Epithelial cell of esophagus (primary cell): ENCODE data around the gene TALDO1.

ENCODE experiments used
- DNase-seq: peaks from one replicate; pipeline ENCODE4 v3.0.0; 2010; ENCODE audit warnings: low read depth
- H3K4me3 ChIP-seq: 2 replicates; pipeline ENCODE4 v1.5.1; 2011; ENCODE audit warnings: mild to moderate bottlenecking, low read length, control low read depth
- TF ChIP-seq, protein P1 (sequence below): IDR thresholded peaks from 2 replicates; pipeline ENCODE4 v1.5.1; 2011; ENCODE audit warnings: low read depth, mild to moderate bottlenecking, low read length, control low read depth, inconsistent platforms; ENCODE audit not compliant: insufficient read depth; ENCODE audit errors: missing control alignments

TALDO1 gene

DNA sequence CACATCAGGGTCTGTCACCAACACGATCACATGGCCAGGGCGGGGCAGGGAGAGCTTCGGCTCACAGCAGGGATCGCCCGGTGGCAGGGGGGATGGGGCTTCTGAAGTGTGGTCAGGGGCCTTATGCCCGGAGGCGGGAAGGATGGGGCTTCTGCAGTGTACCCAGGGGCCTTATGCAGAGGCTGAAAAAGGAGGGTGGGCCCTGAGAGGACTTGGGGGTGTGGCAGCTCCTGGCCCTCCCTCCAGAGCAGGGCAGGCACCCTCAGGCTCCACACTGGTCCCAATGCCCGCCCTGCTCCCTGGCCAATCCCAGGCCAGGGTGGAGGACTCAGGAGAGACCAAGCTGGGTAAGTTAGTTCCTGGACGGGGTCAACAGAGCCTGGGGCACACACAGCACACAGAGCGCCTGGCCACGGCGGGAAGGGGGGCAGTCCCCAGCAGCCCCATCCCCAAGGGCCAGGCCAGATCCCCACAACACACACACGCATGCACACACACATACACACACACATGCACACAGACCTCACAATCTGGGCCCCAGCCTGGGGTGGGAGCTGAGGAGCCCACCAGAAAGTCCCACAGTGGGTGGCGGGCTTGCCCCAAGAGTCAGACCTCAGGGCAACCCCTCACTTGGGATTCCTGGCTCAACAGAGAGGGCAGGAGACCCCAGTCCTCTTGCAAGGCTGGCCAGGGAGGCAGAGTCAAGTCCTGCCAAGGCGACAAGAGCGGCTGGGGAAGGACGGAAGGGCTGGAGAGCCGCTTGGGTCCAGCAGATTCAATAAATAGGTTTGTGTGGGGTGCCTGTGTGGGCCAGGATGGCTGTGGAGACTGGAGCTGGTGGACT is 43.7 kb downstream of the TALDO1 start:
- DNase-seq: no peak
- no peak overlapping the region for H3K4me3 ChIP-seq
- TF ChIP-seq, protein P1, sequence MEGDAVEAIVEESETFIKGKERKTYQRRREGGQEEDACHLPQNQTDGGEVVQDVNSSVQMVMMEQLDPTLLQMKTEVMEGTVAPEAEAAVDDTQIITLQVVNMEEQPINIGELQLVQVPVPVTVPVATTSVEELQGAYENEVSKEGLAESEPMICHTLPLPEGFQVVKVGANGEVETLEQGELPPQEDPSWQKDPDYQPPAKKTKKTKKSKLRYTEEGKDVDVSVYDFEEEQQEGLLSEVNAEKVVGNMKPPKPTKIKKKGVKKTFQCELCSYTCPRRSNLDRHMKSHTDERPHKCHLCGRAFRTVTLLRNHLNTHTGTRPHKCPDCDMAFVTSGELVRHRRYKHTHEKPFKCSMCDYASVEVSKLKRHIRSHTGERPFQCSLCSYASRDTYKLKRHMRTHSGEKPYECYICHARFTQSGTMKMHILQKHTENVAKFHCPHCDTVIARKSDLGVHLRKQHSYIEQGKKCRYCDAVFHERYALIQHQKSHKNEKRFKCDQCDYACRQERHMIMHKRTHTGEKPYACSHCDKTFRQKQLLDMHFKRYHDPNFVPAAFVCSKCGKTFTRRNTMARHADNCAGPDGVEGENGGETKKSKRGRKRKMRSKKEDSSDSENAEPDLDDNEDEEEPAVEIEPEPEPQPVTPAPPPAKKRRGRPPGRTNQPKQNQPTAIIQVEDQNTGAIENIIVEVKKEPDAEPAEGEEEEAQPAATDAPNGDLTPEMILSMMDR: no peak

DNA sequence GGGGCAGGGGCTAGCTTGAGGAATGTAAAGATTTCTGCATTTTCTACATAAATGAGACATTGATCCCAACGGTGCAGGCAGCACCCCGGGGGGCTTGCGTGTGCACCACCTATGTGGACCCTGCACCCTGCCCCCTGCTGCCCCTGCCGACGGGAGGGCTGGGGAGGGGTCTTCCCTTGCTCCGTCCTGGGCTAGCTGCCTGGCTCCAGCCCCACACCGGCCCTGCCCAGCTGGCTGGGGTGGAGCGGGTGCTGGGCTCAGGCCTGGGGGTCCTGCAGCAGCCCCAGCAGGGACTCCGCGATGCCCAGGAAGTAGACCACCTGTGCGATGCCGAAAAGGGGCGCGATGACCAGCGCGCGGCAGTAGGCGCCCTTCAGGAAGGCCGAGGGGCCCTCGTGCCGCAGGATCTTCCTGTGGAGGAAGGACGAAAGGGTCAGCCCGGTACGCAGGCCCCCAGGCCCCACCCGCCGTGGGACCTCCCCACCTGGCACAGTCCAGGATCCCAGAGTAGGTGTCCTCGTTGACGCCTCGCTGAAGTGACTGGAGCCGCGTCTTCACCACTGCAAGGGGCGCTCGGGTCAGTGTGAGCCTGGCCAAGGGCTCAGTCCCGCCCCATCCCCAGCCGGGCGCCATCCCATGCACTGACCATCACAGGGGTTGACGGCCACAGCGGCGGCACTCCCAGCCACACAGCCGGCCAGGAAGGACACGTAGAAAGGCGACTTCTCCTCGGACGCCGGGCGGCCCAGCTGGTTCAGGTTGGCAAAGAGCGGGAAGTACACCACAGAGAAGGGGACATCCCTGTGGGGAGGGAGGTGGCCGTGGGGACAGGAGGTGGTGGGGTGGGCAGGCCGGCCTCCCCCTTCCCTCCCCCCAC is 44.6 kb downstream of the TALDO1 start:
- H3K4me3 ChIP-seq: no peak overlapping the region
- TF ChIP-seq, protein P1: no peak
- DNase-seq: no peak

DNA sequence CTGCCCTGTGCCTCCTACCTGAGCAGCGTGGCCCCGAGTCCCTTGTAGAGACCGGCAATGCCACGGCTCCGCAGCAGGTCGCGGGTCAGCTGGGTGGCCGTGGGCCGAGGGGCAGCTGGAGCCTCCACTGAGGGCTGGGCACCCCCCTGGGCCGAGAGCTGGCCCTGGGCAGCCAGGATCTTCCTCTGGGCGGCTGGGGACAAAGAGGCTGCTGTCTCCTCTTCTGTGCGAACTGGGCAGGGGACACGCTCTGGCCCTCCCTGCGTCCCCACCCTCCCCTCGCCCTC is 45.2 kb downstream of the TALDO1 start:
- no peak for DNase-seq
- H3K4me3 ChIP-seq: no peak overlapping the region
- TF ChIP-seq, protein P1: no peak

DNA sequence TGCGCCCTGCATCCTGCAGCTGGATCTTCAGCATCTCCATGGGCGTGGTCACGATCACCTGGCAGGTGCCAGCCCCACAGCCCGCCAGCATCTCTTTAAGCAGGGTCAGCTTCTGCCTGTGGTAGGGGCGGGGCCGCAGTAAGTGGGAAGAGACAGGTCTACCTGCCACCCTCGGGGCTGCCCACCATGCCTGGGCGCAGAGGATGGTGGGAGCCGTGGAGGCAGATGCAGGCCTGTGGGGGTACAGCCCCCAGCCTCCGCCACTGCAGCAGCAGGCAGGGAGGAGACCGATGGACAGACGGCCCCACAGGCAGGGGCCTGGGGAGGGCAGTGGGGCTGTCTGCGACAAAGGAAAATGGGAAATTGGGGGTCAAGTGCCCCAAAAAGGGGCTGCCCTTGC is 45.6 kb downstream of the TALDO1 start:
- no peak for DNase-seq
- TF ChIP-seq, protein P1: no peak

DNA sequence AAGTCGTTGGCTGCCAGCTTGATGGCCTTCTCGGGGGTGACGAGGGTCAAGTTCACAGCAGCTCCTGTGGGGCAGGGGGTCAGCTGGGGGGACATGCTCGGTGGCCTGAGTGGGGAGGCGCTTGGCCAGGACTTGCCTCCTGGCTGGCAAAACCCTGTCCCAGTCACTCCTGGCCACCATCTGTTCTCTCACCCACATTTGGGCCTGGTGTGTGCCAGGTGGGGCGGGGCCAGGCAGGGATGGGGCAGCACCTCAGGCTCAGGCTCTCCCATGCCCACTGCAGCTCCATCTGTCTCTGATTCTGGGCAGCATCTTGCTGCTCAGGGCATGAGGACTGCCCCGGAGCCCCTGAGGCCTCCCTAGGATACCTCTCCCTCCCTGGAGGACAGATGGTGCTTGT is 46.3 kb downstream of the TALDO1 start:
- no peak for DNase-seq
- no peak overlapping the region for H3K4me3 ChIP-seq
- TF ChIP-seq, protein P1: no peak

More for the DNA sequence above, 45.6 kb downstream of the TALDO1 start:
- no peak overlapping the region for H3K4me3 ChIP-seq

DNA sequence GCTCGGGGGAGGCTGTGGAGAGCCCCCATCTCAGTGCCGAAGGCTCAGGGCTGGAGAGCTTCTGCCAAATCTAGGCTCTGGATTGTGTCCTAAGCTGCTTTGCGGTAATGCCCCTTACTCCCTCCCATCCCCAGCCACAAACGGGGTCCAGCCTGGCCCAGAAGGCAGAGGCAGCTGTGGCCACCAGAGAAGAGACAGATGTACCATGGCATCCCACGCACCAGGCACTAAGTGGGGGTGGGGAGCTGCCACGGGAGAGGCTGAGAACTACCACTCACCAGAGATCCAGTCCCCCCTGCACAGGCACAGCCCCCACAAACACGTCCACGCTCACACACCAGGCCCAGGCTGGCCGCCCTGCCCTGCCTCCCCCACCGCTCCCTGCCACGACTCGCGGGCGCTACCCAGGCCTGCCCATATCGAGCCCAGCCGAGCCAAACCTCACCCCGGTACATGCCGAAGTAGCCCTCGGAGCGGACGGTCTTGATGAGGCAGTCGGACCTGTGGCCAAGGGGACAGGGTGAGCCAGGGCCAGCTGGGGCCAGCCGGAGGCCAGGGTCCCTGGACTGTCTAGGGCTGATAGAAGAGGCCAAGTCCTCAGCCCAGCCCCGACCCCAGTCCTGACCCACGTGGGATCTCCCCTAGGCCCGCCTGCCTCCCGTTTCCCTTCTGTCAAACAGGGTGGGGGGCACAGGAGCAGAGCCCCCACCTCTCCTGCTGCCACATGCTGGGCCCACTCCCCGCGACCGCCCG is 46.9 kb downstream of the TALDO1 start:
- DNase-seq: no peak
- TF ChIP-seq, protein P1: no peak

More for the DNA sequence above, 46.9 kb downstream of the TALDO1 start:
- no peak overlapping the region for H3K4me3 ChIP-seq
